ENCODE data around the gene CCR9. TPM values are rescaled to one million over a fixed set of nuclear protein-coding genes. Genes with fewer than 3 reads are reported as not detected.

The CCR9 gene
- total RNA-seq, 1 donor from 2014 or later = not detected

DNA sequence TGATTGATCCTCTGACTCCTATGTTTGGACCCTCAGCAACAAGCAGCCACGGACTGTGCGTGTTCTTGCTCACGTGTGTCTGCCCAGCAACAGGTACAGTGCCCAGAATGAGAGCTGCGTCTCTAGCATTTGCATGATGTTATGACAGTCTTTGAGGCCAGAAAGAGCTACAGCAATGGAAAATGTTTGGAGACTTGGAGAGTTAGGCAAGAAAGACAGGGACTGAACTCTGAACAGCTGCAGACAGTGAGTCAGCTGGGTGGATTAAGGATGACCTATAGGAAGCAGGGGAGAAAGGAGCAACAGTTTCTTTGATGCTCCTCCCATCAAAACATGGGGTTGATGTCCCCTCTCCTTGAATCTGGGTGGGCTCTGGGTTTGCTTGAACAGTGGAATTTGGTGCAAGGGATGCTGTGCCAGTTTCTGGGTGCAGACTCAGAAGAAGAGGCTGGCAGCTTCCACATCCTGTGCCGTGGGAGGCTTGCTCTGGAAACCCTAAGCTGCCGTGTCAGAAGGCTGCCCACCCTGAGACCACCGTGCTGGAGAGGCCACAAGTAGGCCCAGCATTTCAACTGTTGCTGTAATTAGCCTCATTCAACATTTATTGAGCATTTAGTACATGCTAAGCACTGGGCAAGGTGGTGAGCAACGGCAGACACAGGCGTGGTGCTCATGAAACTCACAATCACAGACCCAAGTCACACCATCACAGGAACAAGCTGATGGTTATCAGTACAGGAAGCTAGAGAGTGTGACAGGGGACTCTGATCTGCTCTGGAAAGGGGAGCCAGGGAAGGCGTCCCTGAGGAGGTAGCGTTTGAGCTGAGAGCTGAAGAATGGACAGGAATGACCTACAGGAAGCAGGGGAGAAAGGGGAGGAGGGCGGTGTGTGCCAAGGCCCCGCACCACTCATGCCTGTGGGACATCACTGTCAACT, 21.7 kb downstream of the CCR9 start:
- DNase-seq (ENCODE audit: low read depth) = no peak

DNA sequence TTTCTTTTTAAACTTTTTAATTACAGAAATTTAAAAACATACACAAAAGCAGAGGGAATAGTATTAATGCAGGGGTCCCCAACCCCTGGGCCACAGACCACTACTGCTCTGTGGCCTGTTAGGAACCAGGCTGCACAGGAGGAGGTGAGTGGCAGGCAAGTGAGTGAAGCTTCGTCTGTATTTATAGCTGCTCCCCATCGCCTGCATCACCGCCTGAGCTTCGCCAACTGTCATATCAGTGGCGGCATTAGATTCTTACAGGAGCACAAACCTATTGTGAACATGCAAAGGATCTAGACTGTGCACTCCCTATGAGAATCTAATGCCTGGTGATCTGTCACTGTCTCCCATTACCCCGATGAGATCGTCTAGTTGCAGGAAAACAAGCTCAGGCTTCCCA, 22.4 kb downstream of the CCR9 start:
- DNase-seq (ENCODE audit: low read depth) = no peak

DNA sequence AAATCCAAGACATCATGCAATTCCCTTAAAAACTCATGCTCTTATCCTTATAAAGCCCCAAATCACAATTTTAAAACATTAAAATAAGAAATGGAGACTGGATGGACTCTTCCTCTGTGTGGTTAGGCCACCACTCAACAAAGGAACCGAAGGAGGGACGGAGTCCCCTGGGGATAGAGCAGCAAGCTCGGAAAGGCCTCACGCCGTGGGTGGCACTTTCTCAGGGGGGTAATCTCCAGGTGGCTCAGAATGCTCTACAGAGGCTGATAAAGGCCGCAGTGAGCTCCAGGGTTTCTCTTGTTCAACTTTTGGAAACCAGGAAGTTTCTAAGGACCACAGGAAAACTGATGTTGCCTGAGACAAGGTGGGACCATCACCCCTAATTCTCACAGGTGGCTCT, 23.2 kb downstream of the CCR9 start:
- no peak for DNase-seq (ENCODE audit: low read depth)

DNA sequence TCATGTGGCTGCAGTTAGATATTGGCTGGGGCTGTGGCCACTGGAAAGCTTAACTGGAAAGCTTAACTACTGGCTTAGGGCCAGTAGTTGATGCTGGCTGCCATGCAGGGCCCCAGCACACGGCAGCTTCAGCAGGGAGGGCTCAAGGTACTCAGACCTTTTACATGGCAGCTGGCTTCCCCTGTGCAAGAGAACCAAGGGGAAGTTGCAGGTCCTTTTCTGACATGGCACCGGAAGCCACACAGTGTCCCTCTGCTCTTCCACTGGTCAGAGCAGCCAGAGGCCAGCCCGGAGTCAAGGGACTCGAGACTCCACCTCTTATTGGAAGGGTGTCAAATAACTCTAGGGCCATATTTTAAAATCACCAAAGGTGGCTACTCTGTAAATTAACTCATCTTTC, 24.5 kb downstream of the CCR9 start:
- DNase-seq (ENCODE audit: low read depth) = no peak

DNA sequence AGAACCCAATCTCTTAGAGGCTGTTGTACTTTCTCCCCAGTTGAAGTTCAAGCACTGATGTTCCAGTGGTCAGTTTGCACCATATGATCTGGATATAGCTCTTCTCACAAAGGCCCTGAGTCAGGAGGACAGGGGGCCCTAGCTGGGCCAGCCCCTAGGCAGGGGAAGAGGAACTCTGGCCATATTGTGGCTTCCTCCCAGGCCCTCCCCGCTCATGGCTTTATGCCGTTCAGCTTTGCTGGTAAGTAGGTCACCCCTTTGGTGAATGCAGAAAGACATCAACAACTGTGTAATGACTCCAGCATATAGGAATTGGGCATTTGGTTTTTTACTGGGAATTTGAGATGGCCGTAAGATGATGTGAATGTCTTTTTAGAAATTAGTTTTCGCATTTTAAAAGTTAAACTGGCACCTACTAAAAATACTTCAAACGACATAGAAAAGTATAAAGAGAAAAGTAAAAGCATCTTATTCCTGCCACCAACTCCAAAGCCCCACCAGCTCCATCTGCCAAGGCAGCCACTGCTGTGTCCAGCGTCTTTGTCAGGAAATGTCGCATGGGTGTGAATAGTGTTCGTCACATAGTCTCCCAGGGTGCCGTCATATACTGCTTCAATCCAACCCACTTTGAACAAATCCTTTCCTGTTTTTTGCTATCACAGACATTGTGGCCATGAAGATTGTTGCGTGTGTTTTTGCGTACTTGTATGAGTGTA, 25.3 kb downstream of the CCR9 start:
- no peak for DNase-seq (ENCODE audit: low read depth)

DNA sequence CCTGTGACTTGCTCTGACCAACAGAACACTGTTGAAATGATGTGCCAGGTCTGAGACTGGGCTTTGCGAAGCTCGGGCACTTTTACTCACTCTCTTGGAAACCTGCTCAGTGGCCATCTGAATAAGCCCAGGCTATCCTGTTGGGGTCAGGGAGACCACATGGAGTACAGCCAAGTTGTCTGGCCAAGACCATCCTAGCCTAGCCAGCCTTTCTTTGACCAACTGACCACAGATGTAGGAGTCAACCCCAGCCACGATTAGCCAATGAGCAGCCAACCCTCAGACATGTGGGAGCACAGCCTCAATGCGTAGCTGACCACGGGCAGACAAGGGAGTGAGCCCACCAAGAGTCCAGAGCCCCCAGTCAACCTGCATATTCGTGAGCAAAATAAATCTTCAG, 26.1 kb downstream of the CCR9 start:
- no peak for DNase-seq (ENCODE audit: low read depth)

DNA sequence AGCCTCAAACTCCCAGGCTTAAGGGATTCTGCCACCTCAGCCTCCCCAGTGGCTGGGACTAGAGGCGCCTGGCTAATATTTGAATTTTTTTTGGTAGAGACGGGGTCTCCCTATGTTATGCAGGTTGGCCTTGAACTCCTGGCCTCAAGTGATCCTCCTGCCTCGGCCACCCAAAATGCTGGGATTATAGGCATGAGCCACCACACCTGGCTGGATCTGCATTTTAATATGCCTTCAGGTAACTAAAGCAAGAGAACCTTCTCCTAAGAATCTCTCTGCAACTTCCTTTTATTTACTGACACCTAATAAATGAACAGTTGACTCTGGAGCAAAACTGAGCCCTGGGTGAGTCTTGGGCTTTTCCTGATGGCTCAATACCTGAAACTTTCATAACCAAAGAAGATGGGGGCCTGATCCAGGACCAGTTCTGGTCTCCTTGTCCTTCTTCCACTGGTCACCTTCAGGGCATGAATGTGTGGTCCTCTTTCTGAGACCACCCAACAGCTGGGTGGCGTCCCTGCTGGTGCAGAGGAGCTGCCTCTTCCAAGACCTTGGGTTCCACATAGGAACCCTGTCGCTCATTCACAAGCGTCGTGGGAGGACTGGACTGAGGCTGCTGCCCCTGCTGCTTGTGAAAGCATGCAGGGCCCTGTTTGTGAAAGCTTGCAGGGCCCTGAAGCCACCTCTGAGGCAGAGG, 28.2 kb downstream of the CCR9 start:
- DNase-seq (ENCODE audit: low read depth) = no peak

DNA sequence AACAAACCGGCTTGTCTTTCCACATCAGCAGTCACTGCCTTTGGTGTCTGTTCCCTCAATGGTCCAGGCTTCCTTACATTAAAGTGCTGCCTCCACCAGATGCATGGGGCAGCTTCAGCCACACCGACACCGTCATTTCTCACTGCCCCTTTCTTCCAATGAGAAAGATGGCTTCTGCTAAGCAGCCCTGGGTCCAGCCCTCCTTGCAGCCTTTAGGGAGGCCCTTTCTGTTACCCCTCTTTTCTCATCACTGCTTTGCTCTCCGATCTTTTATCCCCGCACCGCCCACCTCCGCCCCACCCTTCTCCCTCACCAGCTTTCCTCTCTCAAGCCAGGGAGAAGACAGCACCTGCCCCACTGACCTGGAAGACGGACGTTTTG, 28.7 kb downstream of the CCR9 start:
- no peak for DNase-seq (ENCODE audit: low read depth)

DNA sequence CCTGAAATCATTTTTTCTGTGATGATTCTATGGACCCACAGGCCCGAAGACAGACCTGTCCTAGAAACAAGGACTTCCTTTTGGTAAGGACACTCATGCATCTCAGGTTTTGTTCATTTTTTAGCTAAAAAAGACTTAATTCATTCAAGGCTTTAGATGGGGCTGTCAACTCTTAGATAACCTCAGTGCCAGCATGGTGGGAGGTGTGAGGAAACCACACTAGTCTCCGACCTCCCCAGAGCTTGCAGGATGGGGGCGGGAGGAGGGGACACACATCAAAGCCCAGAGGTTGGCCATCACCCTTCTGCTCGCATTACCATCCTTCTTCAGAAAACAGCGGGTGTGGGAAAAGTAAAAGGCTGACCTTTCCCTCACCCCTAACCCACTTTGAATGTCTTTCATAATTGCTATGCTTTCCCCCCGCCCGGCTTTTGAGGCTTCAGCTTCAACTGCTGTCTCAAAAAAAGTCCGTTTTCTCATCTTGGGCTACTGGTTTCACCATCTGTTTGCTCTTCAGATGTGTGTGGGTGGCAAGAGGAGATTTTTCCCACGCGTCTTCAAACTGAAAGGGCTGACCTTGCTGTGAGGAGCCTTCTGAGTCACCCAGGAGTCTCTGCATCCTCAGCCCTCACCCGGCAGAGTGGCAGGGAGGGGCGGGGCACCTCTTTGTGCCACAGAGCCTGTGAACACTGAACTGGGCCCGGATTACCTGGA, 29.3 kb downstream of the CCR9 start:
- peak; percentile 88 for DNase-seq (ENCODE audit: low read depth)

DNA sequence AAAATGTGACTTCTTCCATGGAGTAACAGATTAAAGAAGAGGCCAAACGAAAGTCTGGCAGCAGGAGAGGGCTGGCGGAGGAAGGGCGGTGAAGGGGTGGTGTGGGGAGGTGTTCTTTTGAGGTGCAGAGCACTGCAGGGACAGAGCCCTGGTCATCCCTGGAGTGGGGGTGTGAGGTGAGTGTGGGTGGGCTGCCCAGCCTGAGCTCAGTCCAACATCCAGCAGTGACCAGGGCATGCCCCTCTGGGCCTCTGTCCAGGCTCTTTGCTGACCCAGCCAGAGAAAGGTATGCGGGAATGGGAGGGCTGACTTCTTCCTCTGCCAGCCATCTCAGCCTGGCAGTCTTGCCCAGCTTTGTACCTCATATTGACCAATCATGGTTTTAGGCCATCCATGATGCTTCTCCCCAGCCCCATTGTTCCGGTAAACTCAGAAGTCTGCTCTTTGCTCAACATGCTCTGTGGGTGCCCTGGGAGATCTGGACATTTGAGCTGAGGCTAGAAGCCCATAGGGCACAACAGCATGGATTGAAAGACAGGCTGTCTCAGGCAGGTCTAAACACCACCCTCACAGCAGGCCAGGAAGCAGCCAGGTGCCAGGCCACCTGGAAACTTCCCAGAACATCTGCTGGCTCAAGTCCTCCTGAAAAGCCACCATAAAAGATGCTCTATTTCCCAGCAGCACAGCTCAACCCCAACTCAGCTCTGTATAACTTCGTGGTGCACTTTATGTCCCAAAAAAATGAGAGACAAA, 31.0 kb downstream of the CCR9 start:
- no peak for DNase-seq (ENCODE audit: low read depth)

DNA sequence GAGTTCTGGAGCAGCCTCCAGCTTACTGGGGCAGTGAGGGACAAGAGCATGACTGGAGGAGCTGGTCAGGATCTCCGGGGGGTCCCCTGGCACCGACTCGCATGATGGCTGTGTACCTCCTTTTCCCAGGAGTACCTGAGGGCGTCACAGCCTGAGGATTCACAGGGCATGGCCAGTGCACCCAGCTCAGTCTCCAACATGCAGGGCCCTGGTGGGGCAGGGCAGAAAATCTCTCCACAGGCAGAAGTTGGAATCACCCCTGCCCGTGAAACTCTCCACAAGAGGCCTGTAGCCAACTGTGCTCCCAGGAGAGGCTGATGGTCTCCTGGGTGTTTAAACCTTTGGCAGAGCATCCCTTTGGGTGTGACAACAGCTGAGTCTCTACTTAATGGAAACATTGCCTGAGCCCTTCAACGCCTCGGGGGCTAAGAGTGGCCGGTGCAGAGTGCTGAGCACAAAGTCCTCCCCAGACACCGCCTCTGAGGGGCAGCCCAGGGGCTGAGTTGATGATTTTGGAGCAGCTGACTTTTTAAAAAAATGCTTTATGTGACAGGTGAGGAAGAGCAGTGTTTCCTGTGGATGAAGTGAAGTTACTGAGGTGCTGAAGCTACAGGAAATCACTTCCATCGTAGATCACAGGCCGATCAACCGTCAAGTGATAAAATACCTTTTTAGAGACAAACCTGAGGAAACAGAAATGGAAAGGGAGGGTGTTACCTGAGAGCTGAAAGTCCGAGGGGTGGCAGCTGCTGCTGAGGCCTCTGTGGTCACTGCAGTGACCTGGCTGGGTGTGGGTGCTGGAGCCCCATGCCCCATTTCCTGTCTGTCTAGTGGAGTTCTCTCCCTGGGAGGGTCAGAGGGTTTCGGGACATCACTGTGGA, 35.1 kb downstream of the CCR9 start:
- no peak for DNase-seq (ENCODE audit: low read depth)

DNA sequence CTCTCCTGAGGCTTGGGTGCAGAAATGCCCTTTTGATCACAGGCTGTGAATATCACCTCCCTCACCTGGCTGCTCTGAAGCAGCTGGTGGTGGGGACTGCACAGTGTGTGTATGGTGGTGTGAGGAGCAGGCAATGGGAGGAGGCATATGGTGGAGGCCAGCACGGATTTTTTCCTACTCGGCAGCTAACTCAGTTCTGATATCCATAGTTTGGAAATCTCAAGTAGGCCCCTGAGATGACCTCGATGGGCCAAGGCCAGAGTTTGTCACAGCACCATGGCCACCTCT, 35.6 kb downstream of the CCR9 start:
- DNase-seq (ENCODE audit: low read depth) = no peak

DNA sequence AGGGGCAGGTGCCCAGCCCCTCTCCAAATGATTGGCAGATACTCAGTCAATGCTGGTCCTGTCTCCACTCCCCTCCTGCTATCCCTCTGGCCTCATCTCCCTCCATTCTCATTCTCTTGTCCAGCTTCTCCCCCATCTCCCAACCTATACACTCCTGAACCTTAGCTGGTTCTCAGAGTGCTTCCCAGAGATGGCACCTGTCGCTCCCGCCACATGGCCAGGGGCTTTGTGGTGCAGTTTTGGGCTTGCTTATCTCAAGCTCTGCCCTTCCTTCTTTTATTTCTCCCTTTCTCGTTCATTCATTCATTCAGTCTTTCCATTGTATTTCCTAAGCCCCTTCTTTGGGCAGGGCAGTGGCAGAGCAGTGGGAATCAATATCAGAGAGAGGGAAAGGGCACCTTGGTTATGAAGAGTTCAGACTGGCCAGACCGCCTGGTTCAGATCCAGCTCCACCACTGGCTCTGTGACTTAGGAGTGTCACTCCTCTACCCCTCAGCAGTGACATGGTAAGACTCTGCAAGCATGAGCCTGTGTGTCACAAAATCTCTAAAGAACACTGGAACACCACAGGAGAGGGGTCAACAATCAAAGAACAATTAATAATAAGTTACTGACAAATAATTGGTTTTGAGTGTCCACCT, 36.7 kb downstream of the CCR9 start:
- DNase-seq (ENCODE audit: low read depth) = no peak

DNA sequence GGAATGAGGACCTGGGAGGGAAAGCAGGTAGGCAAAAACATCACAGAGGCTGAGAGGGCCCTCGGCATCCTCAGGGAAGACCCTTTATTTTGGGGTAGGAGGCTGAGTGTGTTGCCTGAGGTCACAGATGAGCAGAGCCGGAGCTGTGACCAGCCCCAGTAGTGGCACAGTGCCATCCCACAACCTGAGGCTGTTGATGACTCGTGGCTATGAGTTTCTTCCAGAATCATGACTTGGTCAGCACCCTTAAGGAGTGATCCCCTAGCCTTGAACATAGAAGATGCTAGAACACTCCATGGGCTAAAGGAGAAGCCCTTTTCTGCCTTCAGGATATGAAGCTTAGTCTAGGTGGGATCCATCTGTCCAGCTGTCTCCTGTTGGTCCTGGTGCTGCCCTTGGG, 37.4 kb downstream of the CCR9 start:
- DNase-seq (ENCODE audit: low read depth) = peak; percentile 72

DNA sequence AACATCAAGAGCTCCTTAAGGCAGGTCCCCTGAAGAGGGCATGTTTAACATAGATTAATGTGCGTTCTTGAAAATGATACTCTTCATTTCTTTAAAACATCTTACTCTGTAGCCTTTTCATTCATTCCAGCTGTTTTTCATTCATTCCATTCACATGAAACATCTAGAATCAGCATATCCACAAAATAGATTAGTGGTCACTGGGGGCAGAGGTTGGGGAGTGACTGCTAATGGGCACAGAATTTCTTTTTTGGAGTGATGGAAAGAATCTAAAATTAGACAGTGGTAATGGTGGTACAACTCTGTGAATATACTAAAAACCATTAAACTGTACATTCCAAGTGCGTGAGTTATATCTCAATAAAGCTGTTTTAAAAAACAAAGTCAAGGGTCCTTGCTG, 41.5 kb downstream of the CCR9 start:
- DNase-seq (ENCODE audit: low read depth) = no peak

DNA sequence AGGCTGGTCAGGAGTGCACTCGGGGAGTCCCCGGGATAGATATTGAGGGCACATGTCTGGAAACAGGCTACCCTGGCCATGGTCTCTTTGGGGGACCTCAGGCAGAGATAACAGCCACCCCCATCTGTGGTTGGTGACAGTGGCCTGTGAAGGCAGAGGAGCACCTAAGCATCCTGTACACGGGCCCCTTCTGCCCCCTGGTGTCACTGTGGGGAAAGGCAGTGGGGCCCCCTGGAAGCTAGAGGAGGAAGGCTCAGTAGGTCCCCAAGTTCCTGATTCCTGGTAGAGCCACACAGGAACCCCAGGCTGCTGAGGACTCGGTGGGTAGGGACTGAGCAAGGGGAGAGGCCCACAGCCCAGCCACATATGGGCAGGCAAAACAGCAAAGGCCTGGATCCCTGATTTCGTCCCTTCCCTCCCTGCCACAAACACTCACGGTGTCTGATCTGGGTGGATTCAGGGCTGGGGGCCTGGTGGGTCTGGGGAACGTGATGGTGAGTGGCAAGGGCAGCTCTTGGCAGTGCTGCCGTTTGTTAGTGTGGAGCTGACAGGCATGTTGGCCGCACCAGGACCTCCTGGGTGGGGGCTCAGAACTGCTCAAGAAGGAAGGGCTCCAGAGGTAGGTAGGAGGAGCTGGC, 42.8 kb downstream of the CCR9 start:
- DNase-seq (ENCODE audit: low read depth) = no peak

DNA sequence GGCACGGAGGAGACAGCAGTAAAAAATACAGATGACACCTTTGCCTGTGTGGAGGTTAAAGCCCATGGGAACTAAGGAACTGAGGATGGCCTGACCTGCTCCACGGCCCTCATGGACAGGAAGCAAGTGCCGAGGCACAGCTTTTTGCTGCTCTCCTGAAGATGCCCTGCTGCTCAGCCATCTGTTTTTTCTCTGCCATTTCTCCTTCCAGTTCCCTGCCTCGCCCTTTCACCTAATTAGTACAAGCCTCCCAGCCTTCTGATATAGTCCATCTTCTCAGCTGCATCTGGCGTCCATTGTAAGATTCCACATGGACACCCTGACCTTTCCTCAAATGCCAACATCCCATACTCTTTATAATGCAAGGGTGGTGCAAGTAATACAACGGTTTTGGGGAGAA, 45.2 kb downstream of the CCR9 start:
- no peak for DNase-seq (ENCODE audit: low read depth)

DNA sequence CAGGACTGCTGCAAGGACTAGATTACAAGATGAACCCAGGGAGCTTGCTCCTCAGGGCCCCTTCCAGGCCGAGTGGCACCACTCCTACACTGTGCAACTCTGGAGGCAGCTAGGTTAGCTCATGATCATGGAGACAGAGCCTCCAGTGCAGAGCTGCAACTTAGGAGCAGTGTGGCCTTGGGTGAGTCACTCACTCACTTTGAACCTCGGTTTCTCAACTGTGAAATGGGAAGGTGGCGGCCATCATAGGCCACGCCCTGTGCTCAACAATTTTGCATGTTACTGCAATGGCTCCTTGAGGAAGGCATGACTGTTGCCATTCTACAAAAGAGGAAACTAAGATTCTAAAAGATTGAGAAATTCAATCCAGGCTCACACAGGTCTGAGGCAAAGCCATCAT, 45.8 kb downstream of the CCR9 start:
- no peak for DNase-seq (ENCODE audit: low read depth)

DNA sequence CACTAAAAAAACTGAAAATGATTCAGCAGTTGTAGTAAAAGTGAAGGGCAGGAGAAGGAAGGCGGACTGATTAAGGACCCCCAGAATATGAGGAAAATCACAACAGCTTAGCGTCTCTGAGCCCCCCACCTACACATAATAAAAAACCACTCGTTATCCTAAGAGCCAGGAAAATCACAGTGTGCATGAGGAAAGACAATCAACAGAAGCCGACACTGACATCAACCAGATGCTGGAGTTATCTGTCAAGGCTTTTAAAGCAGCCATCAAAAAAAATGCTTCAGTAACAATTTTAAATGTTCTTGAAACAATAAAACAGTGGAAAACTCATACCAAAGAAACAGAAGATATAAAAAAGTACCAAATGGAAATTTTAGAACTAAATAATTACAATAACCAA, 47.2 kb downstream of the CCR9 start:
- no peak for DNase-seq (ENCODE audit: low read depth)

DNA sequence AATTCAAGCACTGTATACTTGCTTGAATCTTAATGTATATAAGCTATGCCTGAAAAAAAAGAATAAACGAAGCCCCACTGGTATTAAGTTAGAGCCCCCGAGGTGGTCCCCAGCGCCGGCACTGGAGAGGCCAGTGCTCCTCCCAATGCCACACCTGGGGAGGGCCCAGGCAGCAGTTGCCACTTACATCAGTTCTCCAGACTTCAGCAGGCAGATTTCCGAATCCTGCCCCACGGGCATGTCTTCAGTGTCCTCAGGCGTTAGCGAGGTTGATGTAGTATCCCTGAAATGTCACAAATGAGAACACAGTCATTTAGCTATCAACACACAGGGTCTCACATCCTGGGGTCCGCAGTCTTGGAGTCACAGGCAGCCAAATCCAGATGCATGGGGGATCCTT, 49.9 kb downstream of the CCR9 start:
- DNase-seq (ENCODE audit: low read depth) = no peak

Data from renal cortical epithelial cell (primary cell).